WERI-Rb-1 (cell line): Measurements from ENCODE around the gene UBE2J1.
A peak's percentile ranks its signal among the peaks of the same experiment; 100 is the strongest.
"Not testable (repeated sequence)": the region's sequence is repeated elsewhere in the genome, so short reads cannot be mapped to it uniquely, and the experiment has no call there.

Source experiments
- DNase-seq: peaks from one replicate; pipeline ENCODE4 v3.0.0-alpha.2; 2020
- H3K27ac ChIP-seq: fragments of 250-450 bp; sonication (Bioruptor Pico); 2 replicates; pipeline ENCODE4 v1.5.1; 2020; ENCODE audit warnings: mild to moderate bottlenecking, moderate library complexity
- H3K27me3 ChIP-seq: fragments of 250-450 bp; sonication (Bioruptor Pico); 2 replicates; pipeline ENCODE4 v1.5.1; 2021; ENCODE audit warnings: mild to moderate bottlenecking, low read depth, moderate library complexity; ENCODE audit not compliant: insufficient read depth, severe bottlenecking
- H3K36me3 ChIP-seq: fragments of 250-450 bp; sonication (Bioruptor Pico); 2 replicates; pipeline ENCODE4 v1.5.1; 2020; ENCODE audit warnings: mild to moderate bottlenecking, moderate library complexity
- H3K4me3 ChIP-seq: 2 replicates; pipeline ENCODE4 v1.5.1; 2011; ENCODE audit warnings: low read depth, mild to moderate bottlenecking, control low read depth, low read length
- H3K9me3 ChIP-seq: fragments of 250-450 bp; sonication (Bioruptor Pico); 2 replicates; pipeline ENCODE4 v1.5.1; 2021; ENCODE audit warnings: mild to moderate bottlenecking, moderate library complexity; ENCODE audit not compliant: severe bottlenecking
- TF ChIP-seq, protein P1 (sequence below): IDR thresholded peaks from 2 replicates; pipeline ENCODE4 v1.5.1; 2011; ENCODE audit warnings: low read depth, mild to moderate bottlenecking, control low read depth, inconsistent platforms, low read length

Gene UBE2J1

DNA sequence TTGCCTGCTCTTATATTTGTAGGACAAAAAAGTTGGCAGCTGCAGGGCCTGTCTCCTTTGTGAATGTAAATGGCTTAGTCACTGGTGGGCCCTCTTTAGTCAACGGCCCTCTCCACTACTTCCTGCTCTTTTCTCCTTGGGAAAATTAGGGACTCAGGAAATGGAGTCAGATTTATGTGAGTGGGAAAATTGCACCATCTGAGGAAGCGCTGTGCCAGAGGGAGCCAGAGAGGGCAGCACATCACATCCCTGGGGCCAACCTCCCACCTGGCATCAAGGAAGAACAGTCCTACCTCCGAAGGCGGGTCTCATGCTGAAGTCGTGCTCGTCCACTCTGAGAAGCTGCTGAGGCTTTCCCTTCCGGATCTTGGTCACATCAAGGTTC, 53.1 kb downstream of the UBE2J1 start:
- Histone ChIP-seq H3K27me3 (no peaks in the 10 kb centered on the region), H3K27ac (no peak overlapping the region), H3K36me3 (no peaks in the 10 kb centered on the region), H3K9me3 (no peaks in the 10 kb centered on the region), H3K4me3 (no peak overlapping the region)
- TF ChIP-seq, protein P1, sequence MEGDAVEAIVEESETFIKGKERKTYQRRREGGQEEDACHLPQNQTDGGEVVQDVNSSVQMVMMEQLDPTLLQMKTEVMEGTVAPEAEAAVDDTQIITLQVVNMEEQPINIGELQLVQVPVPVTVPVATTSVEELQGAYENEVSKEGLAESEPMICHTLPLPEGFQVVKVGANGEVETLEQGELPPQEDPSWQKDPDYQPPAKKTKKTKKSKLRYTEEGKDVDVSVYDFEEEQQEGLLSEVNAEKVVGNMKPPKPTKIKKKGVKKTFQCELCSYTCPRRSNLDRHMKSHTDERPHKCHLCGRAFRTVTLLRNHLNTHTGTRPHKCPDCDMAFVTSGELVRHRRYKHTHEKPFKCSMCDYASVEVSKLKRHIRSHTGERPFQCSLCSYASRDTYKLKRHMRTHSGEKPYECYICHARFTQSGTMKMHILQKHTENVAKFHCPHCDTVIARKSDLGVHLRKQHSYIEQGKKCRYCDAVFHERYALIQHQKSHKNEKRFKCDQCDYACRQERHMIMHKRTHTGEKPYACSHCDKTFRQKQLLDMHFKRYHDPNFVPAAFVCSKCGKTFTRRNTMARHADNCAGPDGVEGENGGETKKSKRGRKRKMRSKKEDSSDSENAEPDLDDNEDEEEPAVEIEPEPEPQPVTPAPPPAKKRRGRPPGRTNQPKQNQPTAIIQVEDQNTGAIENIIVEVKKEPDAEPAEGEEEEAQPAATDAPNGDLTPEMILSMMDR: peak; percentile 66
- DNase-seq: peak; percentile 45

DNA sequence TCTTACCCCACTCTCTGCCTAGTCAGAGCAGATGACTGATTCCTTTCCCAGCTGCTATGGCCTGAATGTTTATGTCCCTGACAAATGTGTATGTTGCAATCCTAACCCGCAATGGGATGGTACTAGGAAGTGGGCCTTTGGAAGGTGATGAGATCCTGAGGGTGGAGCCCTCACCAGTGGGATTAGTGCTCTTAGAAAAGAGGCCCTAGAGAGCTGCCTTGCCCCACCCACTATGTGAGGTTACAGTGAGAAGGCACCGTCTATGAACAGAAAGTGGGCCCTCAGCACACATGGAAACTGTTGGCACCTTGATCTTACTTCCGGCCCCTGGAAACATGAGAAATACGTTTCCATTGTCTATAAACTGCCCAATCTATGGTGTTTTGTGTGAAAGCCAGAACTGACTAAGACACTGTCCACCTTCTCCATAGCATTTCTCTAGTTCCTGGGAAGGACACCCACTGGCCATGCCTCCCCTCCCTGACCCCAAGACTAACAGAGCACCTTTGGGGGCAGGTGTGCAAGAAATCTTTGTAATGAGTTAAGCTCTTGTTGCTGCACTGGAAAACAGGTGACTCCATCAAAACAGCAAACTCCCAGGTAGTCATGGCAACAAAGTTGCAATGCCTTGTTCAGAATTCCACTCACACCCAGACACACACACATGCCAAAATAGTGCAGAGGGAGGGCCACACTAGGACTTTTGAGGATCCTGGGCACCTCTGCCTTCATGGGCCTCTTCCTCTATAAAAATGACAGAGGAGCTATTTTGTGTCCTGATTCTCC, 53.6 kb downstream of the UBE2J1 start:
- no peak overlapping the region for H3K4me3 ChIP-seq
- peak overlapping the region; percentile 35 for H3K27ac ChIP-seq
- no peaks in the 10 kb centered on the region for H3K9me3 ChIP-seq
- H3K36me3 ChIP-seq: no peaks in the 10 kb centered on the region
- TF ChIP-seq, protein P1: no peak
- DNase-seq: peak; percentile 55
- no peaks in the 10 kb centered on the region for H3K27me3 ChIP-seq

DNA sequence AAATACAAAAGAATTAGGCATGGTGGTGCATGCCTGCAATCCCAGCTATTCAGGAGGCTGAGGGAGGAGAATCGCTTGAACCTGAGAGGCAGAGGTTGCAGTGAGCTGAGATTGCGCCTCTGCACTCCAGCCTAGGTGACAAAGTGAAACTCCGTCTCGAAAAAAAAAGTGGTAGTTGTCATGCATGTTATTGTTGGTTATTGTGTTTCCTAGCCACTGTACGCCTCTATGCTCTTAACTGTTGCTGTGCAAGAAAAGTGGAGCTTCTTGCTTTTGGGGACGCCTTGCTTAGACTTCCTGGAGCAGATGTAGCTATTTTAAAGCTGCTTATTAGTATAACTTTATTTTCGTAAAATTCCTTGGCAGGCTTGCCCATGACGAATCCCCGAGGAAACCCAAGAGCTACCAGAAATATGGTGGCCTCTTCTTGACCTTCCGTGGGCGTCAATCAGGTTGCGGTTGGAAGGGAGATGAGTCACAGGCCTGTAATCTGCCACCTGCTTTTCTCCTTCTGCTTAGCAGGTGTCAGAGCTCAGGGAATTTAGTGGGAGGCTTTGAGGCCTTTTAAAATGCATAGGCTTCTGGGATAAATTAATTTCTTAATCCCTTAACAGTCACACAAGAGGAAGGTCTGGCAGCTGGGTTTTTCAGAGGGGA, 54.7 kb downstream of the UBE2J1 start:
- H3K27ac ChIP-seq: peak overlapping the region; percentile 57
- no peaks in the 10 kb centered on the region for H3K9me3 ChIP-seq
- DNase-seq: peak; percentile 90
- no peaks in the 10 kb centered on the region for H3K36me3 ChIP-seq
- peak overlapping the region; percentile 4; the same call in 1 of the 2 replicates for H3K4me3 ChIP-seq
- TF ChIP-seq, protein P1: no peak
- no peaks in the 10 kb centered on the region for H3K27me3 ChIP-seq

DNA sequence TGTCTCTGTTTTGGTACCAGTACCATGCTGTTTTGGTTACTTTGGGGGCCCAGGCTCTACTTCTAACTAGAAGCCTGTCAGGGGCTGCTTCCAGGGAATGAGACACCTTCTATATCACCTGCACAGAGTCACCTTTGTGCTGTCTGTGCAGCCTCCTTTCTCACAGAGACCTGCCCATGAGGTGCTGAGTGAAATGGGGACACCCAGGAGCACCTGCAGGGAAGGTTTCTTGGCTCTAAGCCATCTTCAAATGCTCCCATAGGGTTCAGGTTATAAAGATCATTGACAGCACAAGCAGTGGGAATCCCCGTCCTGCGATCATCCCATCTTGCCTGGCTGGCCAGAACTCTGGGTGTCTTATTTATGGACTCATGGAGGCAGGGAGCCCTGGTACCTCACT, 56.5 kb downstream of the UBE2J1 start:
- TF ChIP-seq, protein P1: no peak
- H3K27ac ChIP-seq: no peak overlapping the region
- DNase-seq: no peak

DNA sequence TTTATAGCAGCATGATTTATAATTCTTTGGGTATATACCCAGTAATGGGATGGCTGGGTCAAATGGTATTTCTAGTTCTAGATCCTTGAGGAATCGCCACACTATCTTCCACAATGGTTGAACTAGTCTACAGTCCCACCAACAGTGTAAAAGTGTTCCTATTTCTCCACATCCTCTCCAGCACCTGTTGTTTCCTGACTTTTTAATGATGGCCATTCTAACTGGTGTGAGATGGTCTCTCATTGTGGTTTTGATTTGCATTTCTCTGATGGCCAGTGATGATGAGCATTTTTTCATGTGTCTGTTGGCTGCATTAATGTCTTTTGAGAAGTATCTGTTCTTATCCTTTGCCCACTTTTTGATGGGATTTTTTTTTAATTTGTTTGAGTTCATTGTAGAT, 57.4 kb downstream of the UBE2J1 start:
- DNase-seq, H3K27ac ChIP-seq, H3K36me3 ChIP-seq, H3K9me3 ChIP-seq, H3K27me3 ChIP-seq, H3K4me3 ChIP-seq: not testable (repeated sequence)

More for the DNA sequence above, 56.5 kb downstream of the UBE2J1 start:
- Histone ChIP-seq H3K36me3 (no peaks in the 10 kb centered on the region), H3K27me3 (no peaks in the 10 kb centered on the region), H3K9me3 (no peaks in the 10 kb centered on the region), H3K4me3 (no peak overlapping the region)

DNA sequence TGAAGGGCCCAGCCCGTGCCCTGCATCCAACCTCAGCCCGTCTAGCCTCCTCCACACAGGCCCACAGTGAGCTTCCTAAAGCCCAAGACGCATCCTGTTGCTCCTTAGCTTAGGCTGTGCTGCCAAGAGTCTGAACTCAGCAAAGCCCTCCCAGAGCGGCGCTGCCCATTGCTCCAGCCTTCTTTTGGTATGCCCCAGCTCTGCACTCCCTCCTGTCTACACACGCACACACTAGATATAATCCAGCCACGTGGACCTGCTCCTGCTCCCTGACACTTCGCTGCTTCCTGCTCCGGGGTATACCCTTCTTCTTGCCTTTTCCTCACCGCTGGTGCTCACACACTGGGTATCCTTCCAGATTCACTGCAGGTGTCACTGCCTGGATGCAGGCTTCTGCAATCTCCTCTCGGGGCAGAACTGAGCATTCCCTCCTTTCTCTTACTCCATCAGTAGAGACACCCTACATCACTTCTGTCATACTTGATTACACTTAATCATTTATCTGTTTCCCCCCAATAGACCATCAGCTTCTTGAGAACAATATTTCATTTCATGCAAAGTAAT, 61.2 kb downstream of the UBE2J1 start:
- no peaks in the 10 kb centered on the region for H3K36me3 ChIP-seq
- H3K27ac ChIP-seq: no peak overlapping the region
- no peaks in the 10 kb centered on the region for H3K27me3 ChIP-seq
- TF ChIP-seq, protein P1: peak; percentile 25
- DNase-seq: no peak
- H3K9me3 ChIP-seq: no peaks in the 10 kb centered on the region
- H3K4me3 ChIP-seq: no peak overlapping the region
